ENCODE results near the gene BORCS5. TPM values are rescaled to one million over a fixed set of nuclear protein-coding genes. Genes with fewer than 3 reads are reported as not detected.

BORCS5 gene
- total RNA-seq, 1 experiment from 2014 or later = 13.9 TPM

GRCh38 chr12:12327802-12328201 is 29.1 kb upstream of the BORCS5 start:
- Histone ChIP-seq H3K23me2 (ENCODE audit: insufficient read length, low read depth, low read length, poor library complexity, severe bottlenecking) (no peaks in the 10 kb centered on the region), H2BK5ac (ENCODE audit: insufficient read length, low read length) (no peak overlapping the region), H2AK5ac (ENCODE audit: insufficient read length, low read length) (no peak overlapping the region), H3K18ac (ENCODE audit: insufficient read length, low read depth, low read length) (no peak overlapping the region), H2BK15ac (ENCODE audit: low read depth, low read length) (no peak overlapping the region), H2BK20ac (ENCODE audit: low read depth, low read length, poor library complexity, severe bottlenecking) (no peak overlapping the region), H3K9me3 (ENCODE audit: control insufficient read depth, low read depth, low read length) (no peaks in the 10 kb centered on the region), H3K56ac (ENCODE audit: insufficient read length, low read depth, low read length) (no peak overlapping the region), H3K27me3 (ENCODE audit: insufficient read depth, low read length) (no peaks in the 10 kb centered on the region), H3K4me2 (ENCODE audit: insufficient read depth, insufficient read length, low read length) (no peak overlapping the region), H3K23ac (ENCODE audit: insufficient read length, low read depth, low read length) (no peak overlapping the region), H2BK12ac (ENCODE audit: insufficient read length, low read depth, low read length) (no peak overlapping the region), H2BK120ac (ENCODE audit: low read depth, low read length, poor library complexity, severe bottlenecking) (no peak overlapping the region), H2AFZ (ENCODE audit: low read length) (no peak overlapping the region), H3K79me2 (ENCODE audit: insufficient read depth, low read length) (no peaks in the 10 kb centered on the region), H4K20me1 (ENCODE audit: control insufficient read depth, insufficient read depth, insufficient read length) (no peaks in the 10 kb centered on the region), H4K91ac (ENCODE audit: insufficient read length, low read depth, low read length) (no peak overlapping the region), H3K4ac (ENCODE audit: low read depth, low read length) (no peak overlapping the region), H3K14ac (ENCODE audit: insufficient read depth, low read length) (no peak overlapping the region), H3T11ph (ENCODE audit: low read length) (no peak overlapping the region), H4K8ac (replicated peaks; ENCODE audit: insufficient read length, low read depth, low read length) (no peak overlapping the region), H3K4me1 (ENCODE audit: insufficient read depth, low read length) (peaks cover 4% of the 10 kb centered on the region; the same call in 1 of the 2 replicates), H3K9ac (ENCODE audit: extremely low read depth, insufficient read length, low read length) (no peak overlapping the region), H3K27ac (ENCODE audit: insufficient read length, low read depth, low read length) (no peak overlapping the region), H3K79me1 (ENCODE audit: insufficient read depth, low read depth, low read length, poor library complexity, severe bottlenecking) (no peaks in the 10 kb centered on the region), H4K5ac (ENCODE audit: insufficient read length, low read depth, low read length) (no peak overlapping the region)
- no CpG with 5 or more reads among the region's 1 CpG for WGBS (ENCODE audit: extremely low coverage, insufficient read length, low lambda C conversion rate)
- H3K4me1 Mint-ChIP-seq = peaks cover 13 to 17% of the 10 kb centered on the region in 2 experiments
- DNase-seq = no peak
- peaks cover 0 to 3% of the 10 kb centered on the region in 2 experiments; a peak in 1 of 5 replicates for H3K9me3 Mint-ChIP-seq
- TF ChIP-seq CTCF (conservative IDR thresholded peaks at IDR 0.05) = peak; percentile 83
- H3K4me3 Mint-ChIP-seq = no peak overlapping the region; a peak in 1 of 5 replicates
- H3K27me3 Mint-ChIP-seq (ENCODE audit: low read depth) = no peaks in the 10 kb centered on the region
- H3K36me3 Mint-ChIP-seq (ENCODE audit: insufficient read depth in 1 of 3, low read depth in 3 of 3) = peaks cover 0 to 3% (median 0%) of the 10 kb centered on the region in 3 experiments; a peak in 1 of 7 replicates
- no peak overlapping the region for H3K27ac Mint-ChIP-seq

Measured in H9 (cell line).